NK-92 treated with Interleukin-12 subunit alpha and Interleukin-12 subunit beta, amount 100 ng/mL, for 24 hours (cell line): Measurements from ENCODE around the gene MARS1.
"Not testable (repeated sequence)": the region's sequence is repeated elsewhere in the genome, so short reads cannot be mapped to it uniquely, and the experiment has no call there.

Experiments
- DNase-seq: peaks from one replicate; lab custom pipeline; 2025; lab: John Stamatoyannopoulos, UW

MARS1 gene

DNA sequence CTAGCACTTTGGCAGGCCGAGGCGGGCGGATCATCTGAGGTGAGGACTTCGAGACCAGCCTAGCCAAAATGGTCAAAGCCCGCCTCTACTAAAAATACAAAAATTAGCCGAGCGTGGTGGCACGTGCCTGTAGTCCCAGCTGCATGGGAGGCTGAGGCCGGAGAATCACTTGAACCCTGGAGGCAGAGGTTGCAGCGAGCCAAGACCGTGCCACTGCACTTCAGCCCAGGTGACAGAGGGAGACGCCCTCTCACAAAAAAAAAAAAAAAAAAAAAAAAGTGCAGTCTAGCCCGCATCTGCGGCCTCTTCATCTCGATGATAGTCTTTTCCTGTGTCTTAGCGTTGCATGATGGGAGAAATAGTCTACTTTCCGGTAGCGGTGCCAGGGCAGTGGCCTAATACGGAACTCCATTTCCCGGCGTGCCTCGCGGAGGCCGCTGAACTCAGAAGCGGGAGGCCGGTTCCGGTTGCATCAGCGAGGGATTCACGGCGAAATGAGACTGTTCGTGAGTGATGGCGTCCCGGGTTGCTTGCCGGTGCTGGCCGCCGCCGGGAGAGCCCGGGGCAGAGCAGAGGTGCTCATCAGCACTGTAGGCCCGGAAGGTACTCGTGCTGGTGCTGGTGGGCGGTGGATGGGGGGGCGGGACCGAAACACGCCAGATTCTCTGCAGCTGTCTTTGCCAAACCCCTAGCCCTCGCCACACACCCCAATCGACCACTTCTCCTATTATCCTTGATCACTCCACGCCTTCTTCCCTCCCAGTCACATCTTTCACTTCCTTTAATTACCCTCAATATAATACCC lies at the start of gene MARS1:
MARS1 (plus strand) TSS at position 472 of the 805 bp plus-strand sequence; CDS start at position 495, 23 bp downstream.
- DNase-seq = peak; percentile 85

DNA sequence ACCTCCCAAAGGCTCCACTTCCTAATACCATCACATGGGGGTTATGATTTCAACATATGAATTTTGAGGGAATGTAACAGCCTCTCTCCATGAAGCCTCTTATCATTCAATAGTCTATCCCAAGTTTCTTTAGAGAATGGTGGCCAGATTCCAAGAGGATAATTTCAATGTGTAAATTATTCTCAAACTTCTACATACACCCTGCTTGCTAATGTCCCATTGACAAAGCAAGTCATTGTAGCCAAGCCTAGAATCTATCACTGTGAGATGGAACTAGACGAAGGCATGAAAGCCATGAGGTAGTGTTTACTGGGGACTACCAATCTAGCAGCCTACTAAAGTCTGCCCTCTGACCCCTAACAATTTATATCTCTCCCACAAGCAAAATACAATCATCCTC lies 49.5 kb upstream of the MARS1 start:
- no peak for DNase-seq

DNA sequence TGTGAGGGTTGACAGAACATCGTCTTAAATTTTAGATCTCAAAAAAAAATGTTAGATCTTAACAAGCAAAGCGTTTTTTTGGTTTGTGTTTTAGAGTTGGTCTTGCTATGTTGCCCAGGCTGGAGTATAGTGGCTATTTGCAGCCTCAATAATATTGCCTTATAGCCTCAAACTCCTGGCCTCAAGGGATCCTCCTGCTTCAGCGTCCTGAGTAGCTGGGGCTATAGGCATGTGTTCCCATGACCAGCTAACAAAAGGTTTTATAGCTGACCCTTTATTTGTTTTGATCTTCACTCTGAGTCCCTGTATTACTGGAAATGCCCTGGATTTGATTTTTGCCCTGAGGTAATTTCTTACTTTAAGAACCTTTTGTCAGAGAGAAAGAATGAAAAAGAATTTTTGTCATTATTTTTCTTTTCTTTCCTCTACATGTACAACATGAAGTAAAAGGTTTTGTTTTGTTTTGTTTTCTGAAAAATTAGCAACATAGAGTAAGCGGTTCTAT lies 48.1 kb upstream of the MARS1 start:
- DNase-seq = no peak

DNA sequence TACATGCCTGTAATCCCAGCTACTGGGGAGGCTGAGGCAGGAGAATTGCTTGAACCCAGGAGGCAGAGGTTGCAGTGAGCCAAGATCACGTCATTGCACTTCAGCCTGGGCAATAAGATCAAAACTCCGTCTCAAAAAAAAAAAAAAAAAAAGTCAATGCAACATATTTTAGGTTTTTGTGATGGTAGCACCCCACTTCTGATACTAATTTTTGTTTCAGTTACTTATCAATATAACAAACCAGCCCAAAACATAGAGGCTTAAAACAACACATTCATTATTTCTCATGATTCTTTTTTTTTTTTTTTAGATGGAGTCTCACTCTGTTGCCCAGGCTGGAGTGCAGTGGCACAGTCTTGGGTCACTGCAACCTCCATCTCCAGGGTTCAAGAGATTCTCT lies 46.5 kb upstream of the MARS1 start:
- not testable (repeated sequence) for DNase-seq

DNA sequence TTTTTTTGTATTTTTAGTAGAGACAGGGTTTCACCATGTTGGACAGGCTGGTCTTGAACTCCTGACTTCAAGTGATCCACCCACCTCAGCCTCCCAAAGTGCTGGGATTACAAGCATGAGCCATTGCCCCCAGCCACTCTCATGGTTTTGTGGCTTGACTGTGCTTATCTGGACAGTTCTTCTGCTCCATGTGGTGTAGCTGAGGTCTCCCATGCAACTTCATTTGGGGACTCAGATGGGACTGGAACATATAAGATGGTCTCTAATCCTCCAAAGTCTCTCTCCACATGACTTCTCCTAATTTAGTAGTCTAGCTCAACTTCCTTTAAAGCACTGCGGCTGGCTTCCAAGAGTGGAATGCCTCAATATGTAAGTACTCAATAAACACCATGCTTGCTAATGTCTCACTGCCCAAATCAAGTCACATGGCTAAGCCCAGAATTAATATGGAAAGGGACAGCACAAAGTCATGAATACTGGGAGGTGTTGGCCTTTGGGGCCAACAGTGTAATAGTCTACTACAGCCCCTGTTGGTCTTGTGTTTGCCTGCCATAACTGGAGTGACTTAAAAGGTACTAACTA lies 45.9 kb upstream of the MARS1 start:
- no peak for DNase-seq

DNA sequence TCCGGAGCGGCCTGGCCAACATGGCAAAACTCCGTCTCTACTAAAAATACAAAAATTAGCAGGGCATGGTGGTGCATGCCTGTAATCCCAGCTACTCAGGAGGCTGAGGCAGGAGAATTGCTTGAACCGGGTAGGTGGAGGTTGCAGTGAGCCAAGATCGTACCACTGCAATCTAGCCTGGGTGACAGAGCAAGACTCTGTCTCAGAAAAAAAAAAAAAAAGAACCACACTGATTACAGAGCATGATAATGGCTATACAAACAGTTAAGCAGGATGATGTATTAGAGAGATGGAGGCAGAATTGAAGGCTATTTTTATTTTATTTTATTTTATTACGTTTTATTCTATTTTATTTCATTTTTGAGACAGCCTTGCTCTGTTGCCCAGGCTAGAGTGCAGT lies 43.5 kb upstream of the MARS1 start:
- not testable (repeated sequence) for DNase-seq

DNA sequence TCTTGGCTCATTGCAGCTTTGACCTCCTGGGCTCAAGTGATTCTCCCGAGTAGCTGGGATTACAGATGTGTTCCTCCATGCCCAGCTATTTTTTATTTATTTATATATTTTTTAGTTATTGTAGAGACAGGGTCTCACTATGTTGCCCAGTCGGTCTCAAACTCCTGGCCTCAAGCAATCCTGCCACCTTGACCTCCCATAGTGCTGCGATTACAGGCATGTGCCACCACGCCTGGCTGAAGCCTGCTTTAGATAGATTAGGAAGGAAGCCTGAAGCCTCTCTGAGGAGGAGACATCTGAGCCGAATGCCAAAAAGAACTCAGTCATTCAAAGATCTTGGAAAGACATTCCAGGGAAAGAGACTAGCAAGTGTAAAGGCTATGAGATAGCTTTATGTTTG lies 43.1 kb upstream of the MARS1 start:
- DNase-seq = no peak

DNA sequence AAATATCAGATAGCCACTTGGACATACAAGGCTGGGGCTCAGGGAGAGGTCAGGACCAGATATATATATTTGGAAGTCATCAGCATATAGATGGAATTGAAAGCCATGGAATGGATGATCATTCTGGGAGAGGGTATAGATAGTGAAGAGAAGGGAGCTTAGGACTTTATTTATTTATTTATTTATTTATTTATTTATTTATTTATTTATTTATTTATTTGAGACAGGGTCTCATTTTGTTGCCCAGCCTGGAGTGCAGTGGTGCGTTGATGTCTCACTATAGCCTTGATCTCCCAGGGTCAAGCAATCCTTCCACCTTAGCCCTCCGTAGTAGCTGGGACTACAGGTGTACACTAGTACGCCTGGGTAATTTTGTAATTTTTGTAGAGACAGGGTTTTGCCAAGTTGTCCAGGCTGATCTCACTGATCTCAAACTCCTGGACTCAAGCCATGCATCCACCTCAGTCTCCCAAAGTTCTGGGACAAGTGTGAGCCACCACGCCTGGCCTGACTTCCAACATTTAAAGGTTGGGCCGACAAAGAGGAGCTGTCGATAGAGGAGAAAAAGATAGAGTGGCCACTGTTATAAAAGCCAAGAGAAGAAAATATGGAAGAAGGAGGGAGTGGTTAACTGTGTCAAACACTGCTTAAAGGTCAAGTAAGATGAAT lies 41.4 kb upstream of the MARS1 start:
- no peak for DNase-seq

DNA sequence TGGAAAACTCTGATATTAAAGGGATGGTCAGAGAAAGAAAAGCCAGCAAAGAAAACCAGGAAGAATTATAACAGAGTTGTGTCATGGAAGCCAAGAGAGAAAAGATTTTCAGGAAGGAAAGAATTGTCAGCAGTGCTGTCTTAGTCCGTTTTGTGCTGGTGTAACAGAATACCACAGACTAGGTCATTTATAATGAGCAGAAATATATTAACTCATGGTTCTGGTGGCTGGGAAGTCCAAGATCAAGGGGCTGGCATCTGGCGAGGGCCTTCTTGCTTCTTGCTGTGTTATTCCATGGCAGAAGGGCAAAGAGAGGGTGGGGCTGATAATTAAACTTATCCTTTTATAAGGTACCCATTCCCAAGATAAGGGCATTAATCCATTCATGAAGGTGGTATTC lies 39.2 kb upstream of the MARS1 start:
- DNase-seq = no peak

DNA sequence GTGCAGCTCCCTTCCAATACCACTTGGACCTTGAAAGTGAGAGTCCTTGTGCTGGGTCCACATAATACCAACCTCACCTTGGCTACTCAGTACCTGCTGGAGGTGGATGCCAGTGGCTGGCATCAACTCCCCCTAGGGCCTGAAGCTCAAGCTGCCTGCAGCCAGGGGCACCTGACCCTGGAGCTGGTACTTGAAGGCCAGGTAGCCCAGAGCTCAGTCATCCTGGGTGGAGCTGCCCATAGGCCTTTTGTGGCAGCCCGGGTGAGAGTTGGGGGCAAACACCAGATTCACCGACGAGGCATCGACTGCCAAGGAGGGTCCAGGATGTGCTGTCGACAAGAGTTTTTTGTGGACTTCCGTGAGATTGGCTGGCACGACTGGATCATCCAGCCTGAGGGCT lies 38.5 kb upstream of the MARS1 start:
- DNase-seq = no peak

DNA sequence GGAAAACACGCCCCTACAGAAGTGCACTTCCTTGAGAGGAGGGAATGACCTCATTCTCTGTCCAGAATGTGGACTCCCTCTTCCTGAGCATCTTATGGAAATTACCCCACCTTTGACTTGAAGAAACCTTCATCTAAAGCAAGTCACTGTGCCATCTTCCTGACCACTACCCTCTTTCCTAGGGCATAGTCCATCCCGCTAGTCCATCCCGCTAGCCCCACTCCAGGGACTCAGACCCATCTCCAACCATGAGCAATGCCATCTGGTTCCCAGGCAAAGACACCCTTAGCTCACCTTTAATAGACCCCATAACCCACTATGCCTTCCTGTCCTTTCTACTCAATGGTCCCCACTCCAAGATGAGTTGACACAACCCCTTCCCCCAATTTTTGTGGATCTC lies 37.8 kb upstream of the MARS1 start:
- no peak for DNase-seq

DNA sequence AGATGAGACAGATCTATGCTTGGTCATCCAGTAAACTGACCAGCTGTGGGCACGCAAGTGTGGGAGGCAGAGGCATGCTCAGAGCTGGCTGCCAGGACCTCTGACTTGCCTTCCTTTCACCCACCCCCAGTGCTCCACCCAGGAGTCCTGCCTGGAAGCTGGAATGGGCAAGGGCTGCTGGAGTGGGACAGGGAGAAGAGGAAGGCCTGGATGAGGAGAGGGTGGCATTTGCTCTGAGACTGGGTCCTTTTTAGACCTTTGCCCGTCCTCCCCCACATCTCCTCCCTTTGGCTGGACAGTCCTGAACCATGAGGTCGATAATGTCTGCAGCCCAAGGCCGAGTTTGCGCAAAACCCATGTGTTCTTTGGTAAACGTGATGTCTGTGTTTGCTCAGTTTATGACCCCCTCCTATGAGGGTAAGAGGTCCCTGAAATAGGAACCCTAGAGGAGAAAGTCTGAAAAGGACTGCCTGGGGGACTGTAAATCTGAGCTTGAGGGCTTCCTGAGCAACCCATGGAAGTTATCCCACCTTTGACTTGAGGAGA lies 36.6 kb upstream of the MARS1 start:
- DNase-seq = peak; percentile 18

DNA sequence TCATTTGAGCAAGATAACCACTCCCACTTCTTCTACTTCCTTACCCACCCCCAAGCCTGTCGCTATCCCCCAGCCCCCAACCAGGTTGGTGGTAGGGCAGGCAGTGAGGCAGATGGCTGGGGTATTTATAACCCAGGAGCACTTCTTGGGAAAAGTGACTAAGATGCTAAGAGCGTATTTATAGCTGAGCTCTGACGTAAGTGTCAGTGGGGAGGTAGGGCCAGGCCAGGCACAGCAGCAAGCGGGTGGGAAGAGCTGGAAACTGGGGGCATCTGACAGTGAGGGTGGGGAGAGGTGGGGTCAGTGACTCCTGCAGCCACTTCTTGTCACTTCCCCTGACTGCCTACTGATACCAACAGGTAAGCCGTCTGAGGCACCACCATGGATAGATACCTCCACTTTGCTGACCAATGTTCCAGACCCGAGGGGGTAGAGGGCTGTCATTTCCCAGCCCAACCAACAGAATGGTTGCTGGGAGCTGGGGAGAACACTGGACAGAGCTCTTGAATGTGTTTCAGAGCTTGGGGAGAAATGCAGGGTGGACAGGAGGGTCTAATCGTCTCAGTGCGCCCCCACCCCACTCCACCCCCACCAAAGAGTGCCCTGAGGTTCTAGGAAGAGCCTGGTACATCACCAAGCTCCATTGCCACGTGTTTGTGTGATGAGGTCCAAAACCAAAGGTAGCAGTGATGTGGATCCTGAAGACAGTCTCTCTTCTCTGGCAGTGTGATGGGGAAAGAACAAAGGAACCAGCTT lies 35.5 kb upstream of the MARS1 start:
- peak; percentile 80 for DNase-seq

DNA sequence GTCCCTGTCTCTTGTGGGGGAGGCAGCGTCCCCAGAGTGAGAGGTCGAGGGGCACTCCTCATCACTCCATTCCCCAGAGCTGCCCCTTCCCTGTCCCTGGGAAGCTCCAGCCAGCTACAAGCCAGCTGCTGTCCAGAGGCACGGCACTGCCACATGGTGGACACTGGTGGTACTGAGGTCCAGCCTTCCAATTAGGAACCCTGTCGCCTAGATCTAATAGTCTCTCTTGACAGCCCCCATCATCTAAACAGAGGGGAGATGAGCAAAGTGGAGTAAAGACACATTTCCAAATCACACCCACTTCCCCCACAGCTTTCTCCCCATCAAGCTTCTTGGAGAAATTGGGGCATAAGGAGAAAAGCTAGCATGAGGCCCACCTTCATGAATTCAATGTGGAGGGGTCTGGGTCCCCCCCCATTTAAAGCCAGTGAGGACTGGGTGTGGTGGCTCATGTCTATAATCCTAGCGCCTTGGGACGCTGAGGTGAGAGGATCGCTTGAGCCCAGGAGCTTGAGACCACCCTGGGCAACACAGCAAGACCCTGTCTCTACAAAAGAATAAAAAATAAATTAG lies 34.8 kb upstream of the MARS1 start:
- peak; percentile 68 for DNase-seq

DNA sequence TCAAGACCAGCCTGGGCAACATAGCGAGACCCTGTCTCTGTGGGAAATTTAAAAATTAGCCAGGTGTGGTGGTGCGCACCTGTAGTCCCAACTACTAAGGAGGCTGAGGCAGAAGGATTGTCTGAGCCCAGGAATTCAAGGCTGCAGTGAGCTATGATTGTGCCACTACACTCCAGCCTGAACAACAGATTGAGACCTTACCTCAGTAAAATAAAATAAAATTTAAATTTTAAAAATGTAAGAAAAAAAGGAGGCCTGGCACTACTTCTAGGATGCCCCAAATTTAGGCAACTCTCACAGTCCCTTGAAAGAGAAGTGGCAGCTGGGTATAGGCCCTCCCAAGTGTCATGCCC lies 33.7 kb upstream of the MARS1 start:
- DNase-seq = no peak

DNA sequence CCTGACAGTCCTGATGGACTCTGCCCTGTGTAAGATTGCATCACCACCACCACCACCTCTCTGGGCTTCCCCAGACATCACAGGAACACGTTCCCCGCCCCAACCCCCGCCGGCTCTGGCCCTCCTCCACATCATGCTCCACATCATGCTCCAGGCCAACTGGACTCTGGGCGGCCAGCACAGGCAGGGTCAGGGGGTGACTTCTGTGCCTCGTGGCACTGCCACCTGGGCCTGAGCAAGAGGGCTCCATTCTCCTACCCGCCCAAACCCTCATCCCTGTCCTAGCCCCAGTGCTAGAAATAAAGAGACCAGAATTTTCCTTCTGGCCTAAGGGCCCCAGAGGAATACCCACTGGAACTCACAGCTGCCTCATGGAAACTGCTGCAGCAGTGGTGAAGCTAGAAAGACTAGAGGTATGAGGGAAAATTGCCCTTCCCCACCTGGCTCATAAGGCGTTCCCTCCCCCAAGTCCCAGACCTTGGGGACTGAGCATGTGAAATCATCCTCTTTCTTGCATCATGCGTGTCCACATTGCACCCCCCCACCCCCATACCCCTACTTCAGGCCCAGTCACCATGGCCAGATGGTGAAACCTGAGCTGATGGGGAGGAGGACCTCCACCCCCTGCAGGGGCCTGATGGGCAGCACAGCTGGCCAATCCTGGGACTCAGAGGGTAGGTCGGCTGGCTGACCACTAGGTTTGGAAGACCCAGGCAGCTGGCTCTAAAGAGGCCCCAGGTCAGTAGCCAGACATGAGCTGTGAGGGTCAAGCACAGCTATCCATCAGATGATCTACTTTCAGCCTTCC lies 33.1 kb upstream of the MARS1 start, which contains the start of gene INHBE:
INHBE (plus strand) TSS at position 742 of the 808 bp plus-strand sequence. CDS start 230 bp downstream, outside the sequence.
- peak; percentile 81 for DNase-seq

DNA sequence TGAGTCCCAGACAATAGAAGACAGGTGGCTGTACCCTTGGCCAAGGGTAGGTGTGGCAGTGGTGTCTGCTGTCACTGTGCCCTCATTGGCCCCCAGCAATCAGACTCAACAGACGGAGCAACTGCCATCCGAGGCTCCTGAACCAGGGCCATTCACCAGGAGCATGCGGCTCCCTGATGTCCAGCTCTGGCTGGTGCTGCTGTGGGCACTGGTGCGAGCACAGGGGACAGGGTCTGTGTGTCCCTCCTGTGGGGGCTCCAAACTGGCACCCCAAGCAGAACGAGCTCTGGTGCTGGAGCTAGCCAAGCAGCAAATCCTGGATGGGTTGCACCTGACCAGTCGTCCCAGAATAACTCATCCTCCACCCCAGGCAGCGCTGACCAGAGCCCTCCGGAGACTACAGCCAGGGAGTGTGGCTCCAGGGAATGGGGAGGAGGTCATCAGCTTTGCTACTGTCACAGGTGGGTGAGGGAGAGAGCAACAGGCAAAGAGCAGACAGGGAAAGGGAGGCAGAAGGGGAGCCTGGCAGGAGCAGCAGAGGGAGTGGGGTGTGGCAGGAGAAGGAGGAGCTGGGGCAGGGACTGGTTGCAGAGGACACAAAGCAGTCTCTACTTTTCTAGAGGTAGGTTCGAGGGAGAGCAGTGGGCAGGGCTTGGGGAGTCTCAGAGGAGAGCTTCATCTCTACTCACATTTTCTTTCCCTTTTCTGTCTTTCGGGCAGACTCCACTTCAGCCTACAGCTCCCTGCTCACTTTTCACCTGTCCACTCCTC lies 32.3 kb upstream of the MARS1 start:
- peak; percentile 53 for DNase-seq

DNA sequence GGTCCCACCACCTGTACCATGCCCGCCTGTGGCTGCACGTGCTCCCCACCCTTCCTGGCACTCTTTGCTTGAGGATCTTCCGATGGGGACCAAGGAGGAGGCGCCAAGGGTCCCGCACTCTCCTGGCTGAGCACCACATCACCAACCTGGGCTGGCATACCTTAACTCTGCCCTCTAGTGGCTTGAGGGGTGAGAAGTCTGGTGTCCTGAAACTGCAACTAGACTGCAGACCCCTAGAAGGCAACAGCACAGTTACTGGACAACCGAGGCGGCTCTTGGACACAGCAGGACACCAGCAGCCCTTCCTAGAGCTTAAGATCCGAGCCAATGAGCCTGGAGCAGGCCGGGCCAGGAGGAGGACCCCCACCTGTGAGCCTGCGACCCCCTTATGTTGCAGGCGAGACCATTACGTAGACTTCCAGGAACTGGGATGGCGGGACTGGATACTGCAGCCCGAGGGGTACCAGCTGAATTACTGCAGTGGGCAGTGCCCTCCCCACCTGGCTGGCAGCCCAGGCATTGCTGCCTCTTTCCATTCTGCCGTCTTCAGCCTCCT lies 31.6 kb upstream of the MARS1 start:
- peak; percentile 64 for DNase-seq

DNA sequence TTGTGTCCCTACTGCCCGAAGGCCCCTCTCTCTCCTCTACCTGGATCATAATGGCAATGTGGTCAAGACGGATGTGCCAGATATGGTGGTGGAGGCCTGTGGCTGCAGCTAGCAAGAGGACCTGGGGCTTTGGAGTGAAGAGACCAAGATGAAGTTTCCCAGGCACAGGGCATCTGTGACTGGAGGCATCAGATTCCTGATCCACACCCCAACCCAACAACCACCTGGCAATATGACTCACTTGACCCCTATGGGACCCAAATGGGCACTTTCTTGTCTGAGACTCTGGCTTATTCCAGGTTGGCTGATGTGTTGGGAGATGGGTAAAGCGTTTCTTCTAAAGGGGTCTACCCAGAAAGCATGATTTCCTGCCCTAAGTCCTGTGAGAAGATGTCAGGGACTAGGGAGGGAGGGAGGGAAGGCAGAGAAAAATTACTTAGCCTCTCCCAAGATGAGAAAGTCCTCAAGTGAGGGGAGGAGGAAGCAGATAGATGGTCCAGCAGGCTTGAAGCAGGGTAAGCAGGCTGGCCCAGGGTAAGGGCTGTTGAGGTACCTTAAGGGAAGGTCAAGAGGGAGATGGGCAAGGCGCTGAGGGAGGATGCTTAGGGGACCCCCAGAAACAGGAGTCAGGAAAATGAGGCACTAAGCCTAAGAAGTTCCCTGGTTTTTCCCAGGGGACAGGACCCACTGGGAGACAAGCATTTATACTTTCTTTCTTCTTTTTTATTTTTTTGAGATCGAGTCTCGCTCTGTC lies 31.0 kb upstream of the MARS1 start:
- no peak for DNase-seq
